ENCODE measurements around the gene ZNF366. TPM values are rescaled to one million over a fixed set of nuclear protein-coding genes. Genes with fewer than 3 reads are reported as not detected.

ZNF366 gene
- total and polyA plus RNA-seq, 2 of the 13 experiments (the other 11 are each of a cell fraction or from before 2014, with no cell fraction given) = not detected

GRCh38 chr5:72412283-72413055, 94.7 kb downstream of the ZNF366 start (continued):
- TF ChIP-seq MLXIP (CRISPR knock-in tag; IDR thresholded peaks at IDR 0.05; ENCODE audit: borderline replicate concordance) (no peak), SRY (CRISPR knock-in tag; IDR thresholded peaks at IDR 0.05) (no peak), ZNF598 (CRISPR knock-in tag; IDR thresholded peaks at IDR 0.05; ENCODE audit: borderline replicate concordance) (no peak), SCMH1 (CRISPR knock-in tag; IDR thresholded peaks at IDR 0.05; ENCODE audit: borderline replicate concordance) (no peak), SIN3A (IDR thresholded peaks at IDR 0.05; ENCODE audit: borderline replicate concordance, low read depth, low read length) (no peak), LCORL (IDR thresholded peaks at IDR 0.05) (no peak), LCORL (CRISPR knock-in tag; IDR thresholded peaks at IDR 0.05) (no peak), EHMT2 (IDR thresholded peaks at IDR 0.05; ENCODE audit: borderline replicate concordance, low read depth, low read length) (no peak), ZNF225 (CRISPR knock-in tag; IDR thresholded peaks at IDR 0.05) (no peak)

- ChIA-PET CTCF (ENCODE audit: low intra/inter-chr PET ratio, low total read pairs) (no interaction called here), POLR2A (no interaction called here)
- no peak for TF ChIP-seq TOPORS (CRISPR knock-in tag; IDR thresholded peaks at IDR 0.05)
- H3K36me3 ChIP-seq (replicated peaks in 1 of 2; ENCODE audit: control insufficient read depth in 1 of 2, insufficient read depth in 2 of 2, low read length in 2 of 2) = no peaks in the 10 kb centered on the region
- H3K79me2 ChIP-seq (ENCODE audit: insufficient read depth, low read length) = no peaks in the 10 kb centered on the region
- no peak for FAIRE-seq
- no peak overlapping the region for H3K4me2 ChIP-seq (ENCODE audit: low read depth, low read length)
- no peaks in the 10 kb centered on the region for H3K9me3 ChIP-seq (ENCODE audit: low read length)
- no peaks in the 10 kb centered on the region; a peak in 1 of 5 replicates for H3K27me3 ChIP-seq (ENCODE audit: control insufficient read depth in 1 of 2, insufficient read depth in 2 of 2, low read length in 2 of 2)
- no peak overlapping the region for H3K27ac ChIP-seq (ENCODE audit: extremely low read length, insufficient read depth, low read length)
- H3K9ac ChIP-seq (ENCODE audit: insufficient read depth, low read depth, low read length) = no peak overlapping the region
- DNase-seq (ENCODE audit: low spot score) = no peak
- H3K4me1 ChIP-seq (ENCODE audit: insufficient read depth, low read length) = no peaks in the 10 kb centered on the region
- intact Hi-C loops (cut with micrococcal nuclease; ENCODE audit: unreplicated experiment) = no loop called here
- 4% methylated on average over 4 of the region's 4 CpGs for WGBS (ENCODE audit: low lambda C conversion rate)
- no TSS peak for BruUV-seq (replicated peaks)
- no peaks in the 10 kb centered on the region for H4K20me1 ChIP-seq (ENCODE audit: insufficient read depth, low read length)
- no peak overlapping the region for H2AFZ ChIP-seq (ENCODE audit: low read length)
- no peak for ATAC-seq
- H3K4me3 ChIP-seq (replicated peaks in 1 of 3; ENCODE audit: insufficient read depth in 1 of 3, low read depth in 2 of 3, low read length in 3 of 3) = no peak overlapping the region
- in situ Hi-C loops (cut with HindIII; ENCODE audit: extremely low pct_ligation_motif_present, low pct_unique_long_range_greater_than_20kb) = no loop called here
These were observed 96.4 kb downstream of the ZNF366 start for GRCh38 chr5:72410688-72411295.

All from HepG2 (cell line).